HG02759 (cell line): ENCODE results near the gene ZDHHC11B.
"Not testable (repeated sequence)": the region's sequence is repeated elsewhere in the genome, so short reads cannot be mapped to it uniquely, and the experiment has no call there.

Experiments used
- ATAC-seq: cut with Tn5 transposase; IDR thresholded peaks from one replicate; pipeline ENCODE4 v1.9.1; 2021; ENCODE audit warnings: mild to moderate bottlenecking, moderate library complexity; ENCODE audit not compliant: unreplicated experiment

The ZDHHC11B gene

DNA sequence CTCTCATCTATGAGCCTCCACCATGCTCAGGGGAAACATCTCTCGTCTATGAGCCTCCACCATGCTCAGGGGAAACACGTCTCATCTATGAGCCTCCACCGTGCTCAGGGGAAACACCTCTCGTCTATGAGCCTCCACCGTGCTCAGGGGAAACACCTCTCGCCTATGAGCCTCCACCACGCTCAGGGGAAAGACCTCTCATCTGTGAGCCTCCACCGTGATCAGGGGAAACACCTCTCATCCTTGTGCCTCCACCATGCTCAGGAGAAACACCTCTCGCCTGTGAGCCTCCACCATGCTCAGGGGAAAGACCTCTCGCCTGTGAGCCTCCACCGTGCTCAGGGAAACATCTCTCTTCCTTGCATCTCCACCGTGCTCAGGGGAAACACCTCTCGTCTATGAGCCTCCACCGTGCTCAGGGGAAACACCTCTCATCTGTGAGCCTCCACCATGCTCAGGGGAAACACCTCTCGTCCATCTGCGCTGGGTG lies 30.3 kb downstream of the ZDHHC11B start:
- not testable (repeated sequence) for ATAC-seq

DNA sequence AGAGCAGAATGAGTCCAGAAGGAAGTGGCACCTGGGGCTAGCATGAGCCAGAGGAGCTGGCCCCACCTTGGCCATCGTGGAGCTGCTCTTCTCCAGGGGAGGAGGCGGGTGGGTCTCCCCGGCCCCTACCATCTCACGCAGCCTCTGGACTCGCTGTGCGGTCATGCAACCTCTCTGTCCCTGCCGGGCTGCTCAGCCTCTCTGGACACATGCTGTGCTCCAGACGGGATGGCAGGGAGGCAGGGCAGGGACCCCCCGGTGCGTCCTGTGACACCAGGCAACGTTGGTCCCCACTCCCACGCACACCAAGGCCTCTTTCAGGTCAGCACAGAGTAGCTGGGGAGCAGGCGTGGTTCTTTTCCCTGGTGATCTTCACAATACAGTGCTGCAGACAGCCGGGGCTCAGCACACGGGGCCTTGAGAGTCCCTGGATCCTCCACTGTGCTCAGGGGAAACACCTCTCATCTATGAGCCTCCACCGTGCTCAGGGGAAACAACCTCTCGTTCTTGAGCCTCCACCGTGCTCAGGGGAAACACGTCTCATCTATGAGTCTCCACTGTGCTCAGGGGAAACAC lies 30.9 kb downstream of the ZDHHC11B start:
- not testable (repeated sequence) for ATAC-seq

DNA sequence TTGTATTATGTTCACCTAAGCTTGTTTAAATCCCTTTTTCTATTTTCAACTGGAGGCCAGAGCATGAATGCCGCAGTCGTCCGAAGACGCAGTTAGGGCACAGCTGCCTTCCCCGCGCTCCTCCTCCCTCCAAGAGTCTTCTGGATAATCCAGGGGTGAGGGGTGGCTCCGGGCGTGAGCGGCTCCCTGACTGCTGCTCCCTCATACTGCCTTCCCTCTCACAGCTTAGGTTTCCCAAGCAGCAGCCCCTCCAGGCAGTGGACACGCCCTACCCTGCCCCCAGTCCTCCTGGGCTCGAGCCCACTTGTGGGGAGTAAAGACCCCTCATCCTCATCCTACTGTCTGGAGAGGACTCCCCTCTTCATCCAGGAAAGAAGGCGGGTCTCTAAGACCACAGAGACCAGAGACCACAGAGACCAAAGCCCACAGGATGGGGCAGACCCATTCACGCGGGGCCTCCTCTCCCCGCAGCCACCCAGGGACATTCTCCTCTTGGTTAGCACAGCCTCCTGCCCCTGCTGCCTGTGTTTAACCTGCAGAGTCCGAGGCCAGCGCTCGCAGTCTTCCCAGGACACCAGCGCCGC lies 31.9 kb downstream of the ZDHHC11B start:
- not testable (repeated sequence) for ATAC-seq

DNA sequence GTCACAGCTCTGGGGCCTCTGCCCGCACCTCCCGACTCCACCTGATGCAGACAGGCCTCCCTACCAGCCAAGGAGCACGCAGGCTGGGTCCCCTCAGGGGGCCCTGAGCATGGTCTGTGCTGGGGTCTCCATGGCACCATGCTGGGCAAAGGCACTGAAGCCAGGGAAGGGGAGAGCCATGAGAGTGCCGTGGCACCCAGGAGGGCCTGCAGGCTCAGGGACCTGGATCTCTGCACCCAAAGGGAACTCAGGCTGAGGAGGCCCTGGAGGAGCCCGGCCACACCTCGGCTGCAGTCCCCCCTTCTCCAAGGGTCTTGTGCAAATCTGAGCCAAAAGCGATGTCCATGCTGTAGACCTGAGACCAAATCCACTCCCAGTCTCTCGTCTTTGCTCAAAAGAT lies 32.5 kb downstream of the ZDHHC11B start:
- not testable (repeated sequence) for ATAC-seq

DNA sequence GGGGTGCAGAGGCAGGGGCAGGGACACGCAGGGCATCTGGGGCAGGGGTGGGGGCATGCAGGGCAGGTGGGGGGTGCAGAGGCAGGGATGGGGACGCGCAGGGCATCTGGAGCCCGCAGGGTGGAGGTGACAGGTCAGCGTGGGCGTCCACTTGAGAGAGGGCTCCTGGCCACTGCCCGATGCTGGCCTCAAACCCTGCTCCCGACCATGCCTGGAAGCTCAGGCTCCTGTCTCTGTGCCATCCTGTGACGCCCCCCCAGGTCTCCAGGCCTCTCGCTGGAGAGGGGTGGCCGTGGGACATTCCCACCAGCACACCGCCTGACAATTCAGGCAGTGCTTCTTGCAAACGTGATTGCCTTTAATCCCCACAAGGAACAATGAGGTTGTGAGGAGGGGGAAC lies 33.0 kb downstream of the ZDHHC11B start:
- ATAC-seq, result no peak

DNA sequence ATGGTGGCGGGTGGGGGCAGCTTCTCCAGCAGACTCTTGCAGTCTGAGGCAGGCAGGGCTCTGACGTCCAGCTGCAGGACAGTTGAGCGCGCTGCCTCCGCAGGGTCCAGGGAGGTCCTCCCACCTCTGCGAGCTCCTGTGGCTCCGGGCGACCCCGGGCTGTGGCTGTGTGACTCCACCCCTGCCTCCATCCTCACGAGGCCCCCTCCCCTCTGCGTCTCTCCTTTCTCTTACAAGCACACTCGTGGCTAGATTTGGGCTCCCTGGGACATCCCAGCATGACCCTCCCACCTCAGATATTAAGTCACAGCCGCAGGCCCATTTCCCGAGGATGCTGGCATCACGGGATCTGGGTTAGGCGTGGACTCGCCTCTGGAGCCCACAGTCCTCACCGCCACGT lies 34.3 kb downstream of the ZDHHC11B start:
- not testable (repeated sequence) for ATAC-seq

DNA sequence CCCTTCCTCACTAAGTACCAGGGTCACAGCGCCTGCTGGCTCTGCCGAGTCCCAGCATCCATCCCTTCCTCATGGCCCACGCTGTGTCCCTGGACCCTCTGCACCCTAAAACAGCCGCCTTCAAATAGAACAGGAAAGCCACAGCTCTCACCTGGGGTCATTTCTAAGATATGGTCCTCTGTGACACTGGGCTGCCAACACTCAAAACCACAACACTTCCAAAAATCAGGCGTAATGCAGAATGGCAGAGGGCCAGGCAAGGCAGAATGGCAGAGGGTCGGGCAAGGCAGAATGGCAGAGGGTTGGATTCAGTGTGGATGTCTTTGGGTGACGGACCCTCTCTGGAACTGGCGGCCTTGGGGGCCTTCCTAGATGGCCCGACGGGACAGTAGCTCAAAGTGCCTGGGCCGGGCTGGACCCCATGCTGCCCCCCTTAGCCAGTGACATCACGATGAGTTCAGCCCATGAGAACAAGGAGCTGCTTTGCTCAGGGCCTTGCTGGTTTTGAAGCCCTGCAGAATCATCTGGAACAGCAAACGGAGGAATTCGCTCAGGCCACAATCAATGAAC lies 35.3 kb downstream of the ZDHHC11B start:
- no peak for ATAC-seq

DNA sequence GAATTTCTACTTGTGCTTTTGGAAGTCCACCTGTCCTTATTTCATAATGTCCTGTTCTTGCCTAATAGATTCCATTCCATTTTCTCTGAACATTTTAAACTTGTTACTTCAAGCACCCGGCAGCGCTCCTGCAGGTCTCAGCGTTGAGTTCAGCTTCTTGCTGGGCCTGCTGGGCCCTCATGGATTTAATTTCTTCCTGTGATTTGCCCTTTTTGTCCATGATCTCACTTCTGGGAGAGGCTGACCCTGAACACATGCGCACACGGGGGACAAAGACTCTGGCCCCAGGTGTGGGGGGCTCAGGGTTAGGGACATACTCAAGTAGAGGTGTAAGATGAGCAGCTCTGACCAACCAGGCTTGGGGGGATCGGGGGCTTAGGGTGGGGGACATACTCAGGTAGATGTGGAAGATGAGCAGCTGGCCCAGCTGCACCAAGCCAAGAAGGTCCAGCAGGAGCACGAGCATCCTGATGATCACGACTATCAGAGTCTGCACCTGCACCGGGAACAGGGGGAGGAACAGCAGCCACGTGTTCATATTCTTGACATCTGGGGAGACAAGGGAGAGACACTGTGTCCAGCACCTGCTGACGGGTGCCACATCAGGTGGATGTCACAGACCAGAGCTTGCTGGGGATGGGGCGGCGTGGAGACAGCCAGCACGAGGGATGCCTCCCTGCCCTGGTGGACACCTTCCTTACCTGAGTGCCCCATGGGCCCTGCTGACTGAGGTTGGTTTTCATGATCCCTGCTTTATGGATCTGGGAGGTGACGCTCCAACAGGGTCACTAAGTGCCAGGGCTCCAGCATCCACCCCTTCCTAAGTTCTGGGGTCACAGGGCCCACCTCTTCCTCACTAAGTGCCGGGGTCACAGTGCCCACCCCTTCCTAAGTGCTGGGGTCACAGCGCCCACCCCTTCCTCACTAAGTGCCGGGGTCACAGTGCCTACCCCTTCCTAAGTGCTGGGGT lies 36.2 kb downstream of the ZDHHC11B start:
- not testable (repeated sequence) for ATAC-seq

DNA sequence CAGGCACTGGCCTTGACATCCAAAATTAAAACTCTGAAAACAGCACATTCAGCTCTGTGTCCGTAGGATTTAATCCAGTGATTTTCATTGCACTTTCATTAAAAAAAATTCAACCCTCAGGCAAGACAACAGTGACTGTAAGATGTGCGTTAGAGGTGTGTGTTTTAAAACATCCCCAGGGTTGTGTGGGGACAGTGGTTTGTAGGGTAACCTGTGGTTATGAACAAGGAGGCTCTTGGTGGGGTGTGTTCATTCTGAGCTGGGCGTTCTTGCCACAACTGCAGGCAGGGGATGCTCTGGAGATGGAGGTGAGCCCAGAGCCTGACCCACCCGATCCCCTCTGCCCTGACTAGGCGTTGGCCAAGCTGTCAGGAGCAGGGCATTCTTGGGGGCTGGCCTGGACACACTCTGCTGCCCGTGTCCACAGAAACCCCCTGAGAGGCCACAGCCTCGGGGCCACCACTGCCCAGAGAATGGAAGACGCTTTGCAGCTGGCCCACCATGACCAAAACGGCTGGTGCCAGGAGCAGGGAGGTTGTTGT lies 37.2 kb downstream of the ZDHHC11B start:
- ATAC-seq, result not testable (repeated sequence)

DNA sequence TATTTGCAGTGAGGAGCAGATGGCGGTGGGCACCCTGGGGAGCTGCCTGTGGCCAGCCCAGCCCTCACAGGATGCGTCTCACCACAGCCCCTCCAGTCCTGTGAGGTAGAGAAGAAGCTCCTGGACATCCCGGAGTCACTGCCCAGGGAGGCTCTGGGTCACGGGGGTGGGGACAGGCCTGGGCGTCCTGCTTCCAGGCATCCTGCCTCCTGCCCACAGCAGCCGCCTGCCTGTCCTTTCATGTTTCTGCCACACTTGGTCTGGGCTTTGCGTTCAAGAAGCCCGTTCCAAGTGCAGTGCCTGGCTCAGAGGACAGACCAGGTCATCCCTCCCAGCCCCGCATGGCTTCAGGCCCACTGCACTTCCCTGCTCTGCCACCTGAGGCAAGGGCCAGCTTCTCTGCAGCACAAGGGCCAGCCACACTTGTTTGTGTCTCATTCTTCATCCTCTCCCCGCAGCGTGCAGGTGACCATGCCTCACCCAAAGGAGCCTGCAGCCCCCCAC lies 38.2 kb downstream of the ZDHHC11B start:
- ATAC-seq, result no peak

DNA sequence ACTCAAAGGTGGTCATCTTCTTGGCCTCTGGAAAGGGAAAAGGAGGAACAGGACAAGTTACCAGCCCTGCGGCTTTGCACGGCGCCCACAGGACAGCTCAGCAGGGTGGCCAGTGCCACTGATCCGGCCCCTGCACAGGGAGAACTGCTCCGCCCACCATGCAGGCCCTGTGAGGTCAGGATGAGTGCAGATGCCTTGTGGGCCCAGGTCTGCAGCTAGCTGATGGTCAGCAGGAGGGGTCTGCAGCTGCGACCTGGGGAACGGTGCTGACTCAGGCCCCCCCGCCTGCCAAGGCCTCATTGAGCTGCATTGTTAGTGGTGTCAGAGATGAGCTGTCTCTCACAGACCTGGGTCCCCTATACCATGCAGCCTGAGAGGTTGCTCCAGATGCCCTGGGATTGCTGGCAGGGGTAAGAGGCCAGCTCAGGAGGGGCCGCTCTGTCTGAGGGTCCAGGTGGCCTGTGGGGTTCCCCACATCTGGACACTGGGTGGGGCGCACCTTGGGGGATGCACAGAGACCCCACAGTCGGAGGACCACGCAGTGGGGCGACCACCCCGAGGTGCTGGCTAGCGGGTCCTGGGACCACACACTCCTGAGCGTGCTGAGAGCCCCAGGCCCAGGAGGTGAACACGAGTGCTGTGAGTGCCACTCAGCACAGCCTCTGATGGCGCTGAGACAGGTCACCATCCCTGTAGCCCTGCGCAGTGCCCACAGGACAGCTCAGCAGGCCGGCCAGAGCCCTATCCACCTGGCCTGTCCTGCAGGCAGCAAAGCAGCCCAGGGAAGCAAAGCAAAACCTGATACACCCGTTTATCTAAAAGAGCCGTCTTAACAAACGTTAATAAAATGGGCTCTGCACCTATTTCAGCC lies 39.0 kb downstream of the ZDHHC11B start:
- not testable (repeated sequence) for ATAC-seq

DNA sequence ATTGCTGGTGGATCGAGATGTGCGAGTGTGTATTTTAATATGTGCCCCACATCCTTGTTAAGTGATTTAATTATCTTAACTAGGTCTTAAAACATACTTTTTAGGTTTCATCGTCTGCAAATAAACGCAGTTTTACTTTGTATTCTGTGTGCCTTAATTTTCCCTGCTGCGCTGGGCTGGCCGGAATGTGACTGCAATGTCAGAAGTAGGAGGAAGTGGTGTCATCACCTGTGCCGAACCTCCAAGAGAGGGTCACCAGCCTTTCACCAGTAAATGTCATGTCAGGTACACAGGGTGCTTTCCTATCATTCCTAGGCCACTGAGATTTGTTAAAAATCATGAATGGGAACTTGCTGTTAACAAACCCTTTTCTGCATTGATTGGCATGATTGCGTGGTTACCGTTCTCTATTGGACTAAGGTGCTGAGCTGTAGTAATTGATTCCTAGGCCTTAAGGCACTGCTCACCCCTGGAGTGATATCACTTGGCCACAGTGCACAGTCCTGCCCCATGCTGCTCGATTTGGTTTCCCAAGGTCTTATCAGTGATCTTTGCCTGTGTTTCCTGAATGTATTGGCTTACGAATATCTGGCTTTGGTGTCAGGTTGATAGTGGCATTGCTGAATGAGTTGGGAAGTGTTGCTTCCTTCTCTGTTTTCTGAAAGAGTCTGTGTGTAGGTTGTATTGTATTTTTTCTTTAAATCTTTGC lies 40.7 kb downstream of the ZDHHC11B start:
- ATAC-seq, result not testable (repeated sequence)

DNA sequence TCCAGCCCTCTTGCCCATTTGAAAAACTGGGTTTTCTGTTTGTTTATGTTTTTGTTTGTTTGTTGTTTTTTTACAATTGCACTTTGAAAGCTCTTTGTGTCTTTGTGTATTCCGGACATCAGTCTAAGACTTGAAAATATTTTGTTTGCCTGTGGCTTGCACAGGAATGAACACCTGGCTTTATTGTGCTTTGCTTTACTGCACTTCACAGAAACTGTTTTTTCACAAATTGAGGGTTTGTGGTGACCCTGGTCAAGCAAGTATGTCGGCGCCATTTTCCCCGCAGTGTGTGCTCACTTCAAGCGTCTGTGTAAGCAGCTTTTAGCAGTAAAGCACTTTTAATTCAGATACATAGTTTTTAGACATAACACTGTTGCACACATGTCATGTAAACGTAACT lies 42.3 kb downstream of the ZDHHC11B start:
- ATAC-seq, result not testable (repeated sequence)

DNA sequence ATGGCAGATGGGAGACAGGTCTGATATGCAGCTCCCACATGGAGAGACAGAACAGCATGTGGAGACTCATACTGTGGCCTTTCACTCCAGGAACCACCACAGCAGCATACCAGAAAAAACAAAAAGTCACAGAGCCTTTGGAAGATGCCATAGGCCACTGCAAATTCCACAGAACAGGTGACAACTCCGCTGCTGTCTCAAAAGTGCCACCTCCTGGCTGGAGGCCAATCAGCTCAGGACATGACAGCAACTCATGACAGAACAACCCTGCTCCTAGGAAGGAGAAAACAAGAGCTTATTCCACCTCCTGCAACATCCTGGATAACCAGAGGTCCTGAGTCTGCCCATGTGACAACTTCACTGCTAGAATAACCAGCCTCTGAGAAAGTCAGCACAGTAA lies 50.4 kb downstream of the ZDHHC11B start:
- ATAC-seq, result not testable (repeated sequence)

DNA sequence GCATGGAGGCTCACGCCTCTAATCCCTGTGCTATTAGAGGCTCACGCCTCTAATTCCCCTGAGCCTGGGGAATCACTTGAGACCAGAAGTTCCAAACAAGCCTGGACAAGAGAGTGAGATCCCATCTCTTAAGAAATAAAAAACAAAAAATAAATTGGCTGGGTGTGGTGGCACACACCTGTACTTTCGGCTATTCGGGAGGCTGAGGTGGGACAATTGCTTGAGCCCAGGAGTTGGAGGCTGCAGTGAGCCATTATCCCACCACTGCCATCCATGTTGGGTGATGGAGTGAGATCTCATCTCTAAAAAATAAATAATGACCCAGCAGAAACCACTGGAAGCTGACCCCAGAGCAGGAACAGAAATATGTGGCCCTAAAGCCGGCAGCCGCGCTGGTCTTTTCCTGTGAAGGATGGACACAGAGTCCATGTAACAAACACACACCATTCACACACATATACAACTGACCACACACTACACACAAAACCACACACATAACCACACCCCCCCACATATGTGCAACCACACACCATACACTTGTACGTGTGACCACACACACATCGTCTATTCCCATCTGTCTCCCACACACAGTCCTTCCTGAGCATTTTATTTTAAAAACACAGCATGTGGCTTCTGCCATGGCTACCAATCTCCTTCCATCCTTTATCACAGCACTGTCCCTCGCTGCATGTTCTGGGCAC lies 51.6 kb downstream of the ZDHHC11B start:
- not testable (repeated sequence) for ATAC-seq

DNA sequence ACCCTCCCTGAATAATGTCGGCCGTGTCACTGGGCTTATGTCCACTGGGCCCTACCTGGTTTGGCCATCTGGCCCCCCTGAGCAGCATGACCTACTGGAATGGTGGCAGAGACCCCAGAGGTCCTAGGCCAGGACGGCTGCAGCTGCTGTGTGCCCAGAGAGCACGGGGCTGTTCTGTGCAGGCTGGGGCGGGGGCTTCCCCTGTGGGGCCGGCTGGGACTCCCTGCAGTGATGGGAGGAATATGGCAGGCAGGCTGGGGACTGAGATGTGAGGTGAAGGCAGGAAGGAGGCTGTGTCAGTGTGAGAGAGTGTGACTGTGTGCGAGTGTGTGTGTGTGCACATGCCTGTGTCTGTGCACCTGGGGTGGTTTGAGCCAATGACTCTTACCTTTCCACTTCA lies 55.3 kb downstream of the ZDHHC11B start:
- ATAC-seq, result not testable (repeated sequence)

DNA sequence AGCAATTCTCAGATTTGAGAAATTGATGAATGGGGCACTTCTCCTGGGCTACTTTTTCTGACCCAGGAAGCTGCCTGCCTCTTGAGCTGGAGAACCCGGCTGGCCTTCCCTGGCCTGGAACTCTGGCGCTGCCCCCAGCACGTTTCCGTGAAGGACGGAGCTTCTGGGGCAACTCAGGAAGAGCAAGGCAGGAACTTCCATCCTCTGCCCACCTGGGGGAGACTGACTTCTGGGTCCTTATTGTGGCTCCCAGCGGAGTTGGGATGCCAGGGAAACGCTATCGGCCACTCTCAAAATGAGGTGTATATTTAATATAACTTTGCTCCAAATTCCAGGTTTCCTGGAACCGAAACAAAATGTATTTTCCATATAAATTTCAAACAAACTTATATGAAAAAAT lies 57.4 kb downstream of the ZDHHC11B start:
- not testable (repeated sequence) for ATAC-seq

DNA sequence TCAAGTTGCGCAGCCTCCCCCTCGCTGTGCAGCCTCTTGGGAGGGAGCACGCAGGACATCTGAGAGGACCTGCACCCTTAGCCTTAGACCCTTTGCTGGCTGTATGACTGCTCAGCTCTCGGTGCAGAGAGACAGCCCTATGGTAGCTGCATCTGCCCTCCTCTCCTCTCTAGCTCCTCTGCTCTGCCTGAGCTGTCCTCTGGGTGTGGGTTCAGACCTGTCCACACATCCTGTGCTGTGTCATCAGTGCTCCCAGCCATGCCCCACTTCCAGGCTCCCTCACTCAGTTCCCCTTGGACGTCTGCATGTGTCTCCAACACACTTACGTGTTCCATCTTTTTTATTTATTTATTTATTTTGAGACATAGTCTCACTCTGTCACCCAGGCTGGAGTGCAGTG lies 60.7 kb downstream of the ZDHHC11B start:
- ATAC-seq, result not testable (repeated sequence)
